Measurements from ENCODE around the gene POMC. TPM values are rescaled to one million over a fixed set of nuclear protein-coding genes. Genes with fewer than 3 reads are reported as not detected.

Gene POMC
- 0.09 and 0.66 TPM in 2 replicates for total RNA-seq

GRCh38 chr2:25168256-25169072, at the start of gene POMC:
POMC (minus strand) TSS chr2:25168580; CDS start chr2:25164772, 3,808 bp downstream.

Other genes starting within 250 kb of the POMC start
- gene ADCY3, start 248.3 kb downstream of the POMC start, total RNA-seq = 22.9 and 33.1 TPM in 2 replicates
- gene DNAJC27, start 196.6 kb downstream of the POMC start, total RNA-seq = 1.6 and 1.9 TPM in 2 replicates
- 0.28 and 0.81 TPM in 2 replicates for gene EFR3B, start 126.5 kb downstream of the POMC start, total RNA-seq
- 33.5 and 41.2 TPM in 2 replicates for gene DNMT3A, start 173.3 kb upstream of the POMC start, total RNA-seq

Data from endothelial cell of coronary artery (primary cell).